CD4-positive, alpha-beta T cell treated with Interleukin-2 at 100 ng/mL for 4 hours (primary cell): ENCODE measurements around the gene WNT7A.

Source experiments
- DNase-seq: peaks from one replicate; pipeline ENCODE4 v3.0.0-alpha.2; 2020; ENCODE audit warnings: low spot score

Gene WNT7A

DNA sequence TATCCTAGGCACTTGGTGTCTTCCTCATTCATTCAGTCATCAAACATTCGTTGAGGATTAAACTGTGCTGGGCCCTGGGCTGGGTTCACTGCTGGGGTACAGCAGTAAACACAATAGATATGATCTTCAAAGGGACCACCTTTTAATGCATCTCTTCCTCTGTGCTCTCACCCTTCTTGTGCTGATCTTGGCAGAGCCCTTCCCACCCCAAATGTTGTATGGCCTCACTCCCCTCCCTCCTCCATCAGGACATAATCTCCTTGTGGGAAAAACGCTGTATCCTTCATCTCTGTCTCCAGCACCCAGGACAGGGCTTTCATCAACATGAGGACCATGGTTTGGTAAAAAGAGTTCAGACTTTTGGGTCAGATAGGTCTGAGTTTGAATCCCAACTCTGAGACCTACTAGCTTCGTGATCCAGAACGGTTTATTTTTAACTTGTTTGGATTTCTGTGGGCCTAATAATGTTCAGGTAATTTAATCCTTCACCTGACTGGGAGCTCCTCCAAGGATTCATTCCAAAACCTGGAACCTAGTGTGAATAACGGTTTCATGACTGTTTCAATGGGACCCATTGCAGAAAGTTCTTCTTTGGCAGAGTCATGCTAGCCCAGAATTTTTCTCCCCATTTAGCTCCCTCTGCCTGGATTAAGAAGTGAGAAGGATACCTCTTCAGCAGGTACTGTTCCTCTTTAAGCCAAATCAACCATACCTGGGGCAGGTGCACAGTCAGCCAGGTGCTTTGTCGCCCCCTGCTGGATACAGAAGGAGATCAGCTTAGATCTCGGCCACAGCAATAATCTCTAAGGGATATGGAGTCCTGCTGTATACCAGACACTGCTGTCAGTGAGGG lies 5.2 kb upstream of the WNT7A start:
- DNase-seq: peak; percentile 85

- no peak for DNase-seq
Observed at GRCh38 chr3:13883681-13884080, 3.8 kb upstream of the WNT7A start.

DNA sequence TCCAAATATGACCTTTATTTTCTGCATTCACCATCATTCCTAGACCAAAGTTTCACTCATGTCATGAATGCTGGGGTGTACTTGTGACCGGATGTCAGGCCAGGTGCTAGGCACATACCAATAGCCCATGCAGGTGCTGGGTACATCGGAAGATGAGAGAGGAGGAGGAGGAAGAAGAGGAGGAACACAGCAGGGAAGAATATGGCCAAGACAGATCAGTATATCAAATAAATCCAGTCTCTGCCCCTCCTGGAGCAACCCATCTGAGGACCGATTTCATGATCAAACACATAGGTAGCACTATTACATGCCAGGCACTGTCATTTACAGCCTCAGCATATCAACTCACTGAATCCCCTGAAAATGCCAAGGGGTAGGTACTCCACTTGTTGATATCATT lies 3.0 kb upstream of the WNT7A start:
- DNase-seq: no peak

GRCh38 chr3:13881536-13882410 lies 1.9 kb upstream of the WNT7A start:
- DNase-seq: no peak

DNA sequence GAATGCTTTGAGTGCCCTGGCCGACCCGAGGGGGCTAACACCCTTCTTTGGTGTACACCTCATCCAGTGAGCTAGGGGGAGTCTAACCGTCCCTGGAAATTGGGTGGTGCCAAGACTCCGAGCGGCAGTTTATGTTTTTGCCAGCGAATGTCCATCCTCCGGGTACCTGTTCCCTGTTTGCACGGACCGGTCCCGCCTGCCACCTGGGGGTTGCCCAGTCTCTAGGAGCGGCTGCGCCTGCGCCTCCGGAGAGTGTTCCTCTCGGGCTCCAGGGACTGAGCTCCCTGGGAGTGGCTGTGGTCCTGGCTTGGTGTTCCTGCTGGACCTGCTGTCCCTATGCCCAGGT lies 913 bp upstream of the WNT7A start:
- no peak for DNase-seq

DNA sequence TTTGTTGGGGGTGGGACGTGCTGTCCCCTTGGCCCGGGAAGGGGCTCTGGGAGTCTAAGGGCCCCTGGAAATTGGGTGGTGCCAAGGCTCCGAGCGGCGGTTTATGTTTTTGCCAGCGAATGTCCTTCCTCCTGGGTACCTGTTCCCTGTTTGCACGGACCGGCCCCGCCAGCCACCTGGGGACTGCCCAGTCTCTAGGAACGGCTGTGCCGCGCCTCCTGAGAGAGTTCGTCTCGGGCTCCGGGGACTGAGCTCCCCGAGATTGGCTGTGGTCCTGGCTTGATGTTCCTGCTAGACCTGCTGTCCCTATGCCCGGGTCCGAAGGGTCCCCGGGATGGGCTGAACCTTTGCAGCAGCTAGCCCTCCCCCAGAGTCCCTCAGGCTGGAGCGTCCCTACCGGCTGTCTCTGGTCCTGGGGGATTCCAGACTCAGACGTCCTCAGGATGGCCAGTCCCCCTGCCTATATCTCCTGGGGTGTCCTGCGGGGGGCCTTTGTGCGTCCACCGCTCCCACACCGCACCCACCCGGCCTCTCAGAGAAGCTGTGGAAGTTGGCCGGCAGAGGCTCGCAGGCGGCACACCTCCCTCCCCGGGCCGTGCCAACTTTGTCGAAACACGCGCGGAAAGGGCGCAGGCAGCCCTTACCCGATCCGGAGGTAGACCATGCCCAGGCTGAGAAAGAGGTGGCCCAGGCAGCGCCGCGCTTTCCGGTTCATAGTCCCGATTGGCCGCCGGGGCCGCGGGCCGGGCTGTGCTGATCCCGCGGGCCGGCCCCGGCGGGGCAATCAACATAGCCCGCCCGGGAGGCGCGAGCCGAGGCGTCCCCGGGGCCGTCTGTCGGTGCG lies 547 bp downstream of the WNT7A start:
- peak; percentile 29 for DNase-seq

GRCh38 chr3:13878281-13879101 lies 1.4 kb downstream of the WNT7A start:
- no peak for DNase-seq

- no peak for DNase-seq
Observed at GRCh38 chr3:13877911-13878280, 2.0 kb downstream of the WNT7A start.

- no peak for DNase-seq
Observed at GRCh38 chr3:13876451-13877100, 3.3 kb downstream of the WNT7A start.

- no peak for DNase-seq
Observed at GRCh38 chr3:13874891-13875290, 5.0 kb downstream of the WNT7A start.

DNA sequence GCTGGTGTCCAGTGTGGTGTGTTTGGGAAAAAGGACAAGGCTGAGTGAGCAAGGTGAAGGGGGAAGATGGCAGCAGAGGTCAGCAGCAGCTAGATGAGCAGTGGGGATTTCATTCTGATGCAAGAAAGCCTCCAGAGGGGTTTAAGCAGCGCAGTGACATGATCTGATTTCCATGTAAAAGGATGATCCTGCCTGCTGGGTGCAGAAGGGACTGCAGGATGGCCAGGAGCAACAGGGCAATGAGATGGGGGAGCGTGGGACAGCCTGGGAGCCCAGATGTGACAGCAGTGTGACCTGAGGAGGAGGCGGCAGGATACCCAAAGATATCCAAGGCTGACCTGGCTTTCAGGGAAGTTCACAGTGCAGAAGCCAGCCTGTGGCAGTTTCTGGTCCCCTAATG lies 6.1 kb downstream of the WNT7A start:
- DNase-seq: no peak

DNA sequence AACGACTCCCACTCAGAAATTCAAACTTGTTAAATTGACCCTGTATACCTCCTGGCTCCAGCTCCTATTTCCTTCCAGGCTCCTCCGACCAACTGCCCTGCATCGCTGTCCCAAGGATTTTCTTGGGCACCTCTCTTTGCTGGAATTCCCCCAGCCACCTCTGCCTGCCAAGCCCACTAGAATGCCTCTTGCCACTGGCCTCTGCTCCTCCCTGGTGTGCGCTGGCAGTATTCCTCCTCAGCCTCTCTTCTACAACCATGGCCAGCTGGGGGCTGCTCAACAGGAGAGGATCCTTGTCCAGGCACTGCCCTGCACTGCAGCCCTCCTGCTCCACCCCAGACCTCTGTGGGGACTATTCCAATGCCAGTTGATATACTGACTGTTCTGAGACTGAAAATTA lies 7.4 kb downstream of the WNT7A start:
- no peak for DNase-seq

DNA sequence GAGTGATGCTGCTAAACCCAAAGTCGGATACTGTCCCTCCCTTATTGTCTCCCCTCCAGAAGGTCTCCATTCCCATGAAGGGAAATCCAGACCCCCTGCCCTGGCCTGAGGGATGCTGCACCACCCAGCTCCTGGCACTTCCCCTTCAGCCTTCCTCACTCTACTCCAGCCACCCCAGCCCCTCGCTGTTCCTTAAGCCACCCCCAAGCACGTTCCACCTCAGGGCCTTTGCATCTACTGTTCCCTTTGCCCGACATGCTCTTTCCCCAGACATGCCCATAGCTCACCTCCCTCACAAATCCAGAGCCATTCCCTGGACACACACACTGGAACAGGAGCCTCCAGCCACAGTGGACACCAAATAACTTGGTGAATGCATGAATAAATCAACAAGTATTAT lies 8.1 kb downstream of the WNT7A start:
- DNase-seq: no peak

DNA sequence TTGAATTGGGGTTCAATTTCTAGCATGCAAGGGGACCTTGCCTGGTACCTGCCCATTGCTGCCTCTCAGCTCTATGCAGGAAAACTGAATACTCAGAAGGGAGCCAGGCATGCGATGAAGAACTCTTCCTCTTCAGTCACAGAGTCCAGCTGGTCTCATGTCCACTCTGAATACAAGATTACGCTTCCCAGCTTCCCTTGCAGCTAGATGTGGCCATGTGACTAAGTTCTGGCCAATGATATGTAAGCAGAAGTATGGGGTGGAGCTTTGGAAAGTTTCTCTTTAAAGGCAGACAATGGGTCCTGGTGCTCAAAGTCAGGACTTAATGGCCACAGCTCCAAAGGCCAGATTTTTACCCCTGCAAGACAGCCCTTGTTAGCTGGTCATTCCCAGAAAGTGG lies 9.0 kb downstream of the WNT7A start:
- no peak for DNase-seq

- DNase-seq: no peak
Observed at GRCh38 chr3:13869761-13870343, 10.0 kb downstream of the WNT7A start.

DNA sequence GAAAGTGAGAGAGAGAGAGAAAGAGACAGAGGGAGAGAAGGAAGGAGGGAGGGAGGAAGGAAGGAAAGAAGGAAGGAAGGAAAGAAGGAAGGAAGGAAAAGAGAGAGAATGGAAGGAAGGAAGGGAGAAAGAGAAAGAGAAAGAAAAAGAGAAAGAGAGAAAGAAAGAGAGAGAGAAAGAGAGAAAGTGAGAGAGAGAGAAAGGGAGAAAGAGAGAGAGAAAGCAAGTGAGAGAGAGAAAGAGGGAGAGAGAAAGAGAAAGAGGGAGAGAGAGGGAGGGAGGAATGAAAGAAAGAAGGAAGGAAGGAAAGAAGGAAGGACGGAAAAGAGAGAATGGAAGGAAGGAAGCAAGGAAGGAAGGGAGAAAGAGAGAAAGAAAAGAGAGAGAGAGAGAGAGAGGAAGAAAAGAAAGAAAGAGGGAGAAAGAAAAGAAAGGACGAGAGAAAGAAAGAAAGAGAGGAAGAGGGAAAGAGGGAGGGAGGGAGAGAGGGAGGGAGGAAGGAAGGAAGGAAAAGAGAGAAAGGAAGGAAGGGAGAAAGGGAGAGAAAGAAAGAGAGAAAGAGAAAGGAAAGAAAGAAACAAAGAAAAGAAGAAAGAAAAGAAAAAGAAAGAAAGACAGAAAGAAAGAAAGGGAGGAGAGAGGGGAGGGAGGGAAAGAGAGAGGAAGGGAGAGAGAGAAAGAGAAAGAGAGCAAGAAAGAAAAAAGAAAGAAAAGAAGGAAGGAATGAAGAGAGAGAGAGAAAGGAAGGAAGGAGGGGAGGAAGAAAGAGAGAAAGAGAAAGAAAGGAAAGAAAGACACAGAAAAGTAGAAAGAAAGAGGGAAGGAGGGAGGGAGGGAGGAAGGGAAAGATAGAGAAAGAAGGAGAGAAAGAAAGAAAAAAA lies 10.8 kb downstream of the WNT7A start:
- no peak for DNase-seq

- DNase-seq: no peak
Observed at GRCh38 chr3:13867732-13868131, 12.1 kb downstream of the WNT7A start.

DNA sequence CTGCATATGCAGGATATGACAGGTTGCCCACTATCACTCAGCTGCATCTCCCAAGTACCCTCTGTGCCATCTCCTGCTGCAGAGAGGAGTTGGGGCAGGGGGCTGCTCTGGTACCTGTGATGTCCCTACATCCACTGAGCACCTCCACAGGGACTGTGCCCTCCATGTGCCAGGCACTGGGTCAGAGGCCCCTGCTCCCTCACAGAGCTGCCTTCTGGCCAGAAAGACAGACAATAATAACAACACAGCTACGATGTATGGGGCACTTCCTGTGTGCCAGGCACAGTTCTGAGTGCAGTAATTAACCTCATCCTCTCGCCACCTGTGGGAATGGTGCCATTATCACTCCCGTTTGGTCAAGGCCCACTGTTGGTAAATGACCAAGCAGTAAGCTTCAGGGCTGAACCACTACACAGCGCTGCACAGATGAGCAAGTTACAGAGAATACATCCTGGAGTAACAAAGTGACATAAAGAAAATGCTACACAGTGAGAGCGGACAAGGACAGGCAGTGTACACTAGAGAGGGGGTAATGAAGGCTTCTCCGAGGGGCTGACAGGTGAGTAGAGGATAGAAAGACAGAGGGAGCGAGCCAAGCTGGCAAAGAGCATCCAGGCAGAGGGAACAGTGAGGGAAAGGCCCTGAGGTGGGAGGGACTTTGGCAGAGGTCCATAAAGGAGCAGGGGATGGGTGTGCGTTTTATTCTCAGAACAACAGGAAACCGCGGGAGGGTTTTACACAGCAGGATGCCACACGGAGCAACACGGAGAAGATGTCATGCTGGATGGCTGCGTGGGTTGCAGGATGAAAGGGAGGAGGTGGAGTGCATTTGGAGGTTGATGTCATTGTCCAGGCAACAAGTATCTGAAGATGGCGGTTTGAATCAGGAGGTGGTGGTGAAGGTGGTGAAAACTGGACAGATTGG lies 13.6 kb downstream of the WNT7A start:
- DNase-seq: peak; percentile 65

GRCh38 chr3:13865581-13865980 lies 14.3 kb downstream of the WNT7A start:
- DNase-seq: no peak
